Measurements from ENCODE around the gene PALD1.

The PALD1 gene

GRCh38 chr10:70560511-70560941 lies 82.0 kb downstream of the PALD1 start:
- H3K9ac ChIP-seq (ENCODE audit: low read length) = no peak overlapping the region
- WGBS (ENCODE audit: extremely low coverage, insufficient coverage, insufficient read length) = no CpG with 5 or more reads among the region's 14 CpGs
- H3K4ac ChIP-seq (ENCODE audit: low read depth, low read length) = no peak overlapping the region
- H2BK5ac ChIP-seq (ENCODE audit: low read depth, low read length, poor library complexity) = no peak overlapping the region
- no peak overlapping the region for H4K12ac ChIP-seq (ENCODE audit: low read depth, low read length)
- no peak overlapping the region for H4K91ac ChIP-seq (ENCODE audit: low read depth, low read length)
- H3K79me2 ChIP-seq (ENCODE audit: control insufficient read depth, insufficient read depth, low read length, poor library complexity) = no peaks in the 10 kb centered on the region
- no peak overlapping the region for H3K18ac ChIP-seq (ENCODE audit: low read length)
- no peak for DNase-seq
- no peak overlapping the region for H3K4me2 ChIP-seq (ENCODE audit: low read length)
- no peaks in the 10 kb centered on the region for H3K9me3 ChIP-seq (ENCODE audit: insufficient read depth, low read depth, low read length)
- no peak overlapping the region for H2BK12ac ChIP-seq (ENCODE audit: low read length)
- no peak overlapping the region for H3K27ac ChIP-seq (ENCODE audit: low read depth, low read length)
- no peak overlapping the region for H2BK120ac ChIP-seq (ENCODE audit: insufficient read depth, low read length, poor library complexity)
- no peak overlapping the region for H2AK5ac ChIP-seq (ENCODE audit: low read length)
- no peak overlapping the region for H2AFZ ChIP-seq (ENCODE audit: insufficient read depth, low read length, poor library complexity)
- no peaks in the 10 kb centered on the region for H3K36me3 ChIP-seq (ENCODE audit: control insufficient read depth in 1 of 2, insufficient read depth in 2 of 2, low read length in 2 of 2)
- H3K4me3 ChIP-seq (ENCODE audit: low read depth, low read length) = no peak overlapping the region
- no peak overlapping the region for H3K23ac ChIP-seq (ENCODE audit: low read length)
- no peaks in the 10 kb centered on the region for H3K27me3 ChIP-seq (ENCODE audit: insufficient read depth, low read length)
- no peaks in the 10 kb centered on the region for H3K79me1 ChIP-seq (ENCODE audit: low read length)
- H4K8ac ChIP-seq (ENCODE audit: low read depth, low read length) = no peak overlapping the region
- H3K14ac ChIP-seq (ENCODE audit: low read length) = no peak overlapping the region
- no peaks in the 10 kb centered on the region for H3K4me1 ChIP-seq (ENCODE audit: control insufficient read depth in 1 of 2, insufficient read depth in 2 of 2, low read length in 2 of 2)

- Histone ChIP-seq H3K4me2 (ENCODE audit: low read length) (no peak overlapping the region), H4K91ac (ENCODE audit: low read depth, low read length) (no peak overlapping the region), H4K12ac (ENCODE audit: low read depth, low read length) (no peak overlapping the region), H3K18ac (ENCODE audit: low read length) (no peak overlapping the region), H3K36me3 (ENCODE audit: control insufficient read depth in 1 of 2, insufficient read depth in 2 of 2, low read length in 2 of 2) (no peaks in the 10 kb centered on the region), H2AK5ac (ENCODE audit: low read length) (no peak overlapping the region), H3K27ac (ENCODE audit: low read depth, low read length) (no peak overlapping the region), H3K9ac (ENCODE audit: low read length) (no peak overlapping the region), H2BK12ac (ENCODE audit: low read length) (no peak overlapping the region), H3K14ac (ENCODE audit: low read length) (no peak overlapping the region), H3K79me1 (ENCODE audit: low read length) (no peaks in the 10 kb centered on the region), H3K4me1 (ENCODE audit: control insufficient read depth in 1 of 2, insufficient read depth in 2 of 2, low read length in 2 of 2) (no peaks in the 10 kb centered on the region), H2BK5ac (ENCODE audit: low read depth, low read length, poor library complexity) (no peak overlapping the region), H3K9me3 (ENCODE audit: insufficient read depth, low read depth, low read length) (no peaks in the 10 kb centered on the region), H3K79me2 (ENCODE audit: control insufficient read depth, insufficient read depth, low read length, poor library complexity) (no peaks in the 10 kb centered on the region), H3K4me3 (ENCODE audit: low read depth, low read length) (no peak overlapping the region), H3K27me3 (ENCODE audit: insufficient read depth, low read length) (no peaks in the 10 kb centered on the region), H2AFZ (ENCODE audit: insufficient read depth, low read length, poor library complexity) (no peak overlapping the region), H4K8ac (ENCODE audit: low read depth, low read length) (no peak overlapping the region), H3K4ac (ENCODE audit: low read depth, low read length) (no peak overlapping the region), H3K23ac (ENCODE audit: low read length) (no peak overlapping the region), H2BK120ac (ENCODE audit: insufficient read depth, low read length, poor library complexity) (no peak overlapping the region)
- no CpG with 5 or more reads among the region's 10 CpGs for WGBS (ENCODE audit: extremely low coverage, insufficient coverage, insufficient read length)
- no peak for DNase-seq
Observed at GRCh38 chr10:70561070-70561469, 82.5 kb downstream of the PALD1 start.

GRCh38 chr10:70561558-70561957 lies 83.0 kb downstream of the PALD1 start:
- DNase-seq = no peak

DNA sequence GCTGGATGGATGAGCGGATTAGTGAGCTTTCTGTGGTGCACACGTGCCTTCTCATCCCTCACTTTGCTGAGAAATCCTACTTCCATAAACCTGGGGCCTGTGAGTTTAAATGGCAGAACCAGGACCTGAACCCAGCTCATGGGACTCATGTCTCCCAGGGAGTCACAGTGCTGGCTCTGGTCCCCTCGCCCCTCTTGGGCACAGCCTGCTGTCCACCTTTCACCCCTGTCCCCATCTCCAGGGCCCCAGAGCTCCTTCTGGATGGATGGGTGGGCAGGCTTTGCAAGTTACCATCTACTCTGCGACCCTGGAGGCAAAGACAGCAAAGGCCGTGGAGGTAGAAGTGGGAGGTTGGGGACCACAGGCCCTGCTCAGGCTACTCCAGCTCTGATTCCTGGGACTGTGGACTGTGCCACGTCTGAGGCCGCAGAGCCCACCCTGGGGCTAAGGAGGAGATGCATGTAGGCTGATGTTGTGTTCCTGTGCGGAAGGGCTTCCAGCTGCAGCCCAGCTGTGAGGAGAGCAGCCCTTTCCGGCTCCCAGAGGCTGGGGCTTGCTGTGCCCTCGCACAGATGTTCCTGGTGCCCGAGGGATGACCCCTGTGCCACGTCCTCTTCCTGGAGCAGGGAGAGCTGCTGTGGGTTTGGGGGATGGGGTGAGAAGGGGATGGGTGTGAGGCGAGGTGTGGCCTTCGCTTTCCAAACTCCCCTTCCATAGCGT lies 83.6 kb downstream of the PALD1 start:
- no peak overlapping the region for H3K9ac ChIP-seq (ENCODE audit: low read length)
- no peak overlapping the region for H2BK5ac ChIP-seq (ENCODE audit: low read depth, low read length, poor library complexity)
- no peaks in the 10 kb centered on the region for H3K79me2 ChIP-seq (ENCODE audit: control insufficient read depth, insufficient read depth, low read length, poor library complexity)
- H3K4me1 ChIP-seq (ENCODE audit: control insufficient read depth in 1 of 2, insufficient read depth in 2 of 2, low read length in 2 of 2) = no peaks in the 10 kb centered on the region
- no peak overlapping the region for H3K4me3 ChIP-seq (ENCODE audit: low read depth, low read length)
- no peaks in the 10 kb centered on the region for H3K27me3 ChIP-seq (ENCODE audit: insufficient read depth, low read length)
- no peak overlapping the region for H2BK120ac ChIP-seq (ENCODE audit: insufficient read depth, low read length, poor library complexity)
- no peak overlapping the region for H3K4ac ChIP-seq (ENCODE audit: low read depth, low read length)
- no peak overlapping the region for H3K4me2 ChIP-seq (ENCODE audit: low read length)
- H3K23ac ChIP-seq (ENCODE audit: low read length) = no peak overlapping the region
- H2AK5ac ChIP-seq (ENCODE audit: low read length) = no peak overlapping the region
- H3K9me3 ChIP-seq (ENCODE audit: insufficient read depth, low read depth, low read length) = no peaks in the 10 kb centered on the region
- H3K14ac ChIP-seq (ENCODE audit: low read length) = no peak overlapping the region
- H3K18ac ChIP-seq (ENCODE audit: low read length) = no peak overlapping the region
- H4K12ac ChIP-seq (ENCODE audit: low read depth, low read length) = no peak overlapping the region
- DNase-seq = no peak
- H3K36me3 ChIP-seq (ENCODE audit: control insufficient read depth in 1 of 2, insufficient read depth in 2 of 2, low read length in 2 of 2) = no peaks in the 10 kb centered on the region
- H2BK12ac ChIP-seq (ENCODE audit: low read length) = no peak overlapping the region
- WGBS (ENCODE audit: extremely low coverage, insufficient coverage, insufficient read length) = no CpG with 5 or more reads among the region's 15 CpGs
- no peak overlapping the region for H2AFZ ChIP-seq (ENCODE audit: insufficient read depth, low read length, poor library complexity)
- H4K8ac ChIP-seq (ENCODE audit: low read depth, low read length) = no peak overlapping the region
- H3K27ac ChIP-seq (ENCODE audit: low read depth, low read length) = no peak overlapping the region
- H3K79me1 ChIP-seq (ENCODE audit: low read length) = no peaks in the 10 kb centered on the region
- H4K91ac ChIP-seq (ENCODE audit: low read depth, low read length) = no peak overlapping the region

More at GRCh38 chr10:70561558-70561957, 83.0 kb downstream of the PALD1 start:
- Histone ChIP-seq H3K27me3 (ENCODE audit: insufficient read depth, low read length) (no peaks in the 10 kb centered on the region), H3K27ac (ENCODE audit: low read depth, low read length) (no peak overlapping the region), H2AFZ (ENCODE audit: insufficient read depth, low read length, poor library complexity) (no peak overlapping the region), H3K4ac (ENCODE audit: low read depth, low read length) (no peak overlapping the region), H4K8ac (ENCODE audit: low read depth, low read length) (no peak overlapping the region), H3K4me2 (ENCODE audit: low read length) (no peak overlapping the region), H2AK5ac (ENCODE audit: low read length) (no peak overlapping the region), H3K18ac (ENCODE audit: low read length) (no peak overlapping the region), H3K23ac (ENCODE audit: low read length) (no peak overlapping the region), H4K91ac (ENCODE audit: low read depth, low read length) (no peak overlapping the region), H4K12ac (ENCODE audit: low read depth, low read length) (no peak overlapping the region), H3K9ac (ENCODE audit: low read length) (no peak overlapping the region), H3K9me3 (ENCODE audit: insufficient read depth, low read depth, low read length) (no peaks in the 10 kb centered on the region), H3K79me2 (ENCODE audit: control insufficient read depth, insufficient read depth, low read length, poor library complexity) (no peaks in the 10 kb centered on the region), H3K4me3 (ENCODE audit: low read depth, low read length) (no peak overlapping the region), H2BK120ac (ENCODE audit: insufficient read depth, low read length, poor library complexity) (no peak overlapping the region), H2BK5ac (ENCODE audit: low read depth, low read length, poor library complexity) (no peak overlapping the region), H3K79me1 (ENCODE audit: low read length) (no peaks in the 10 kb centered on the region), H3K4me1 (ENCODE audit: control insufficient read depth in 1 of 2, insufficient read depth in 2 of 2, low read length in 2 of 2) (no peaks in the 10 kb centered on the region), H2BK12ac (ENCODE audit: low read length) (no peak overlapping the region), H3K14ac (ENCODE audit: low read length) (no peak overlapping the region), H3K36me3 (ENCODE audit: control insufficient read depth in 1 of 2, insufficient read depth in 2 of 2, low read length in 2 of 2) (no peaks in the 10 kb centered on the region)
- no CpG with 5 or more reads among the region's 6 CpGs for WGBS (ENCODE audit: extremely low coverage, insufficient coverage, insufficient read length)

Measured in trophoblast cell (in vitro differentiated cells and primary cell).